COR-L47 (cell line): Measurements from ENCODE around the gene C6orf47.

Source experiments
- DNase-seq: peaks from one replicate; lab custom pipeline; 2025; lab: John Stamatoyannopoulos, UW

C6orf47 gene

GRCh38 chr6:31614684-31615578 is 45.6 kb downstream of the C6orf47 start, which contains the start of gene AIF1:
TSS of gene AIF1 (plus strand) at chr6:31615234. CDS start at chr6:31615330, 96 bp downstream.
- no peak for DNase-seq

- DNase-seq: no peak
Observed at GRCh38 chr6:31614075-31614619, 46.4 kb downstream of the C6orf47 start.

GRCh38 chr6:31610968-31611367 is 49.6 kb downstream of the C6orf47 start:
- DNase-seq: no peak

GRCh38 chr6:31609519-31610406 is 50.8 kb downstream of the C6orf47 start:
- DNase-seq: peak; percentile 73
